LNCAP (cell line): ENCODE measurements around the gene KAZN.

Experiments
- TF ChIP-seq, protein P1 (sequence below): fragments of 450-650 bp; IDR thresholded peaks from 2 replicates; pipeline ENCODE4 v1.5.1; 2017; ENCODE audit warnings: mild to moderate bottlenecking

KAZN gene

DNA sequence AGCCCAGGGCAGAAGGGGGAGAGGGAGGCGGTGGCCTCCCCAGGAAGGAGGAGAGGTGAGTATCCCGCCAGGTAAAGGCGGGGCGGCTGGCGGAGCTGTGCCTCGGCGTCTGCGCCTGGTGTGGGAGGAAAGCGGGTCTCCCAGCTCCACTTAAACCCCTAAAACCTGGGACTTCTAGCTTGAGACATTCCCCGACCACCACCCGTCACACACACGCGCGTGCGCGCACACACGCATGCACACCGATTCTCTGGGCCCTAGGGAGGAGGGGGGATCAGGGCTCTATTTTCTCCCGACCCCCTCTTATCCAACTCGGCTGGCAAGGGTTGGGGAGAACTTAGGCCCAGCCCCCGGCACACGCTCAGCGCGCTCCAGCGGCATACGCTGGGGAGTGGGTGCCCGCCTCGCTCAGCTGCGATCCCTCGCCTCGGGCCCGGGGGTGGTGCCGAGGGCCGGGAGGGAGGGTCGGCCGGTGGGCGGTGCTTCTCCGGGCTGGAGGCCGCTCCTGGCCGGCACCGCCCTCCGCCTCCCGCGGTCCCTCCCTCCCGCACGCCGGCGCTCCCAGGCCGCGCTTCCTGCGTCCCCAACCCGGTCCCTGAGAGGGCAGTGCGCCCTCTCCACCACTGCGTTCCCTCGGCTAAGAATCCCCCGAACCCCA lies 554.8 kb downstream of the KAZN start, which contains the start of gene TMEM51:
Gene TMEM51 (plus strand): TSS at position 564 of the 658 bp plus-strand sequence. CDS start 61,341 bp downstream, outside the sequence.
- TF ChIP-seq, protein P1, sequence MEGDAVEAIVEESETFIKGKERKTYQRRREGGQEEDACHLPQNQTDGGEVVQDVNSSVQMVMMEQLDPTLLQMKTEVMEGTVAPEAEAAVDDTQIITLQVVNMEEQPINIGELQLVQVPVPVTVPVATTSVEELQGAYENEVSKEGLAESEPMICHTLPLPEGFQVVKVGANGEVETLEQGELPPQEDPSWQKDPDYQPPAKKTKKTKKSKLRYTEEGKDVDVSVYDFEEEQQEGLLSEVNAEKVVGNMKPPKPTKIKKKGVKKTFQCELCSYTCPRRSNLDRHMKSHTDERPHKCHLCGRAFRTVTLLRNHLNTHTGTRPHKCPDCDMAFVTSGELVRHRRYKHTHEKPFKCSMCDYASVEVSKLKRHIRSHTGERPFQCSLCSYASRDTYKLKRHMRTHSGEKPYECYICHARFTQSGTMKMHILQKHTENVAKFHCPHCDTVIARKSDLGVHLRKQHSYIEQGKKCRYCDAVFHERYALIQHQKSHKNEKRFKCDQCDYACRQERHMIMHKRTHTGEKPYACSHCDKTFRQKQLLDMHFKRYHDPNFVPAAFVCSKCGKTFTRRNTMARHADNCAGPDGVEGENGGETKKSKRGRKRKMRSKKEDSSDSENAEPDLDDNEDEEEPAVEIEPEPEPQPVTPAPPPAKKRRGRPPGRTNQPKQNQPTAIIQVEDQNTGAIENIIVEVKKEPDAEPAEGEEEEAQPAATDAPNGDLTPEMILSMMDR = no peak

DNA sequence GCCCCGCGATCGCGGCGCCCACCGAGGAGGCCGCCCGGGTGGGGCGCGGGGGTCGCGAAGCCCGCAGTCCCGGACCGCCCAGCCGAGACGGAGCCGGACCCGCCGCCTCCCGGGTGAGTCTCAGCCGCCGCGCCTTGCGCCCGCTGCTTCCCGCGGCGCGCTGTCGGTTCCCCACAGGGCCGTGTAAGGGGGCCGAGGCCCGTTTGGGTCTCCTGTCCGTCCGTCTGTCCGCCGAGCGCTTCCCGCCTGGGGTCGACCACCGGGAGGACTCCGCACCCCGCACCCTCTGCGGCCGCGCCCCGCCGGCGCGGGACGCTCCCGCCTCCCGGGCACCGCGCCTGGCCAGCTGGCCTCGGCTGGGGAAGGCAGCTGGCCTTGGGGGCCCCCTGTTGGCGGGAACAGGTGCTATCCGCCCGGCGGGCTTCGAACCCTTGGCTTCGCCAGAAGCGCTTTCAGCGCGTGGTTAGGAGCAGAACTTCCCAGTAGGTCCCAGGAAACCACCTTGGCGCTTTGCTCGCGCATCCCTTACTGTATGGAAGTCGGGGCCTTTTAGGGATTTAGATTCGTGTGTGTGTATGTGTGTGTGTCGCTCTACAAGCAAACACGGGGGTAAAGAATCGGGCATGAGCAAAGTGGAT lies 555.5 kb downstream of the KAZN start:
- TF ChIP-seq, protein P1 = peak; percentile 51

DNA sequence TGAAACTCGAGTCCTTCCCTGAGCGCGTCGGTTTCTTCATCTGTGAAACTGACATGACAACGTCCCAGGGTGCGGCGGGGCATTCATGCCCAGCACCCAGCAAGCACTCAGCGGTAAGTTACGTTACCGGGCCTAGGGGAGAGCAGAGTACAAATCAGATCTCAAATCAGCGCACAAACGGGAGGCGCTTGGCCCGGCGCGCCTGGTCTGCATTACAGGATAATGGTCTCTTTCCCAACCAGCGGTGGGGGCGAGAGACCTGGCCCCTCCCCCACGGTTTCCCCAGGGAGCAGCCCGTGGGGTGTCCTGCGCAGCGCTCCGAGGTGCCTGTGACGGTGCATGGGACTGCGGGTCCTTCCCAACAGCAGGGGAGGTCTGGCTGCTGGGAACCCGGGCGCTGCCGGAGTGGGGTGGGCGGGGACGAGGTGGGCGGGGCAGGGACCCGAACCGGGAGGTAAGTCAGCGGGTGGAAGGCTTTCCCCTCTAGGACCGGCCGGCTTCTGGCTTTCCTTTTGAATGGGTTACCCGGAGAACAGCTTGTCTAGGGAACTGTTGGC lies 556.1 kb downstream of the KAZN start:
- TF ChIP-seq, protein P1 = no peak

DNA sequence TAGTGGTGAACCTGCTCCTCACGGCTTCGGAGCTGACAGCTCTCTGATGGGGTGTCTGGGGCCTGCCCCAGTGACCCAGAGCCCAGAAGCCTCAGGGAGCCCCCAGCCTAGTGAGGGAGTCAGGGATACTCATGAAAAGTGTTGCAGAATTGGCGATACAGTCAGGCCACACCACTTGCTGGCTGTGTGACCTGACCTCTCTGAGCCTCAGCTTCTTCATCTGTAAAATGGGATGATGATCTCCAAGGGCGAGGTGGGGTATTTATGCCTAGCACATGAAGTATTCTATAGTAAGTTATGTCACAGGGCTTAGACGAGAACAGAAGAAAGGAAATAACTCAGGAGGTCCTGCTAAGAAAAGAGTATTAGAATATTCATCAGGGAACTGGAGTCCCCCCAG lies 556.7 kb downstream of the KAZN start:
- TF ChIP-seq, protein P1 = no peak

DNA sequence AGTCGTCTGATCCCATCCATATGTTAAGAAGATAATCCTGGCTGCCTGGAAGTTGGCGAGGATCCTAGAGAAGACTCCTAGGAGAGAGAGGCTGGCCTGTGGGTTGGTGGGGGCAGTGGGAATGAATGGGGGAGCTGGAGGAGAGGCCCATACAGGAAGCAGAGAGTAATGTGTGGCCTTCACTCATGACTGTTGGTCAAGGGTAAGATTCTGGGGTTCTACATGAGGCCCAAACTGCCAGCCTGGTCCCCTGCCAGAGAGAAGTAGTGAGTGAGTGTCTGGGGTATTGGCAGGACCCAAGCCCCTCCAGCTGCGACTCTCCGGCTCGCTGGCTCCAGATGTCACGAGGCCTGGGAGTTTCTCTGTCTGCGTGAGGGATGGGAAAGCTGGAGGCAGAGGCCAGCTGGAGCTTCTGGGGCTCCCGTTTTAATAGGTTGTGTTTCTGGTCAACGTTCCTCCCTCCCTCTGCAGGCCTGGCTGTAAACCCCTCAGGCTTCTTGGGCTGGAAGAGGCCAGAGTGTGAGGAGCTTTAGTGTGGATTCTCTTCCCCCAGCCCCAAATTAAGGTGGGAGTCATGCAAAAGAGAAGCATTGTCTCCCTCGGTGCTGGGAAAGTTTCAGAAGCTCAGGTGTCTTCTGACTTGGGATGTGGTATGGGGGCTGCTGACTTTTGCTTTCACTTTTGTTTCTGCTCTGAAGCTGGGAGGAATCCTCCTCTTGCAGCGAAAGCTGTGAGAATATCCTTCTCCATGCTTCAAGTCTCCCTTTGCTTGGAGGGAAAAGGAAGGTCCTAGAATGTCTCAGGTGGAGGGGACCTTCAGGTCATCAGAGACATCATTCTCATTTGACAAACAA lies 557.6 kb downstream of the KAZN start:
- TF ChIP-seq, protein P1 = no peak

DNA sequence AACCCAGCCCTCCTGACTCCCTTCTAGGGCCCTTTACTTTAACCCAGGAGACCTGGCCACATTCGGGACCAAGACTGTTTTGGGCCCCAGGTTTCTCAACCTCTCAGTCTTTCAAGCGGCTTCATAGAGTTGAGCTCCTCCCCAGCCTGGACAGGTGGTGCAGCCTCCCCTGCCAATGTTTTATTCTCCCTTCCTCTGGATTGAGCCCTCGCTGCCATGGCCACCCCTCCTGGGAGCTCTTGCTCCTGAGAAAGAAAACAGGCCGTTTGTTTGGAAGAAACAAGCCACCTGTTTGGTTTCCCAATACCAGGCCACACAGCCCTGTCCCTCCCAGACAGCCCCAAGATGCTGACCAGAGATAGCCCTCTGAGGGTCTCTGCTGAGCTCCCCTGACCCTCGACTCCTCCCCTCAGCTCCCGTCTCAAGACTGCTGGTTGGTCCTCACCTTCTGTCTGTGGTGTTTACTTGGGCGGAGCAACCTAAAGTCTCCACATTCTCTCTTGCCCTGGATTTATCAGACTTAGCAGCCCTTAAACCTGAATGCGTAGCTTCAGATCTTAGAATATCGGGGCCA lies 558.4 kb downstream of the KAZN start:
- TF ChIP-seq, protein P1 = no peak
